RWPE1 (cell line): Measurements from ENCODE around the gene MRPL23.

Source experiments
- CTCF ChIA-PET: fragments of 350-600 bp; sonication (Branson Sonifier 250); formaldehyde crosslinking; extraction: SDS; loops from one replicate; lab custom pipeline; 2021; lab: Yijun Ruan, JAX
- POLR2A ChIA-PET: fragments of 400-600 bp; formaldehyde crosslinking; extraction: SDS; loops from one replicate; lab custom pipeline; 2020; ENCODE audit warnings: antibody characterized with exemption; ENCODE audit not compliant: low non-redundant PET; lab: Yijun Ruan, JAX
- DNase-seq: peaks from one replicate; pipeline ENCODE4 v3.0.0; 2012; ENCODE audit warnings: low spot score
- H3K27ac ChIP-seq: fragments of 450-650 bp; 2 replicates; pipeline ENCODE4 v1.5.1; 2017
- CTCF ChIP-seq: fragments of 450-650 bp; conservative IDR thresholded peaks from 2 replicates; pipeline ENCODE4 v1.5.1; 2017; ENCODE audit warnings: low read depth, mild to moderate bottlenecking

Gene MRPL23

DNA sequence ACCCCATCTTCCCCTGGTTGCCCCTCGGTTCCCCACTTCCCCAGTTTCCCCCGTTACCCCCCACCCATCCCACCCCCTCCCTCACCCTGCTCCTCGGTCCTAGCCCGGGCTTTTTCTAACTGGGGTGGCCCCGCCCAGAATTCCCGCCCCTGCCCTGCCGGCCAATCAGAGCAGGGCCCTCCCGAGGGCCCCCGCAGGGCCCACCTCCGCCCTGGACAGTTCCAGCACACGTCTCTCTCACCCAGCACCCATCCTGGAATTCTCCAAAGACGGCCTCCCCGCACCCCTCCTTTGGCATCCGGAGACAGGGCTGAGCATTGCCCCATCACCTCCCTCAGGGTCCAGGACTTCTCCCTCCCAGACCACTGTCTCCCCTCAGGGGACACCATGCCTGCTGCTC lies 50.6 kb downstream of the MRPL23 start, which contains the start of gene H19:
Gene H19, minus strand, starts transcription at position 88 of the 400 bp plus-strand sequence.
- TF ChIP-seq CTCF, result no peak
- POLR2A ChIA-PET, result no interaction called here
- DNase-seq, result no peak

DNA sequence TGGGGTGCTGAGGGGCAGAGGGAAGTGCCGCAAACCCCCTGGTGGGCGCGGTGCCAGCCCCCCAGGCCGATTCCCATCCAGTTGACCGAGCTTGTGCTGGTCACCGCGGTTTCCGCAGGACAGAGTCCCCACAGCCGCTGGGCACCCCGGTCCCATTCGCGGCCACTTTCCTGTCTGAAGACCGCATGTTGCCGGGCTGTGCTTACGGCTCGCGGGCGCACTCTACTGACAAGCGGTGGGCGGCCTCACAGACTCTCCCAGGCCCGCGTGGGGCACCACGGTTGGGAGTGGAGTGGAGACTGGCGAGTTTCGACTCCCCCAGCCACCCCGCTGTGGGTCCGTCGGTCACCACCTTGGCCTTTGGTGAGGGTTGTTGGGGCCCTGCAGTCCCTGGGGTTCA lies 51.2 kb downstream of the MRPL23 start:
- no peak for TF ChIP-seq CTCF
- CTCF ChIA-PET, result interaction anchor here (0.6 kb wide), 1 partner anchor 118 kb away, joined by 4 read pairs; no protein-coding TSS in a partner anchor
- POLR2A ChIA-PET, result no interaction called here
- no peak overlapping the region for H3K27ac ChIP-seq
- no peak for DNase-seq

More for the DNA sequence above, 50.6 kb downstream of the MRPL23 start, which contains the start of gene H19:
- H3K27ac ChIP-seq, result no peak within 1 kb of the TSS
- CTCF ChIA-PET, result interaction anchor here (0.6 to 1.3 kb wide), 2 partner anchors 115 to 118 kb away, joined by 4 to 13 read pairs; no protein-coding TSS in a partner anchor

- CTCF ChIA-PET, result interaction anchor here (0.6 to 1.1 kb wide), 2 partner anchors 165 to 305 kb away, joined by 3 to 4 read pairs; no protein-coding TSS in a partner anchor
- no peak for TF ChIP-seq CTCF
- no peak for DNase-seq
- H3K27ac ChIP-seq, result no peak overlapping the region
- POLR2A ChIA-PET, result no interaction called here
Measured at GRCh38 chr11:1998861-1999260, 51.7 kb downstream of the MRPL23 start.

GRCh38 chr11:2002042-2002776 lies 55.1 kb downstream of the MRPL23 start:
- no peak for TF ChIP-seq CTCF
- H3K27ac ChIP-seq, result no peak overlapping the region
- DNase-seq, result no peak
- ChIA-PET POLR2A (no interaction called here), CTCF (interaction anchor here (0.6 to 2.8 kb wide), 7 partner anchors 33 to 475 kb away, joined by 3 to 15 read pairs (median 4); partner anchors contain the start of gene SYT8)

DNA sequence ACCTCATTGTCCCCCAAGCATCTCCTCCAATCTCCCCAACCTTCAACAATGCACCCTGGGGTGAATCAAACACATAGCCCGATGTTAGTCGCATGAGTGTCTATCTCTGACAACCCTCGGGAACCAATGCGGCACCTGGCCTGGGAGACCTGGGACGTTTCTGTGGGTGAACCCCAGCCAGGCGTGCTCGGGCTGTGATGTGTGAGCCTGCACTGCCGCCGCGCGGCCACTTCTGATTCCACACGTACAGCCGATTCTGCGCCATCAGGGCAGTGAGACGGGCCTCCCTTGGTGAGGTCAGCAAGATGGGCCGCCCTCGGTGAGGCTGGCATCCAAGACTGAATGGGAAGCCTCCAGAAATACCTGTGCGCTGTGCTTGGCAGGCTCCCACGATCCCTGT lies 55.7 kb downstream of the MRPL23 start:
- ChIA-PET CTCF (interaction anchor here (0.6 to 2.8 kb wide), 5 partner anchors 127 to 475 kb away, joined by 3 to 15 read pairs (median 5); partner anchors contain the start of gene SYT8), POLR2A (interaction anchor here (0.7 kb wide), 1 partner anchor 152 kb away, joined by 3 read pairs; no protein-coding TSS in a partner anchor)
- H3K27ac ChIP-seq, result no peak overlapping the region
- DNase-seq, result no peak
- no peak for TF ChIP-seq CTCF

DNA sequence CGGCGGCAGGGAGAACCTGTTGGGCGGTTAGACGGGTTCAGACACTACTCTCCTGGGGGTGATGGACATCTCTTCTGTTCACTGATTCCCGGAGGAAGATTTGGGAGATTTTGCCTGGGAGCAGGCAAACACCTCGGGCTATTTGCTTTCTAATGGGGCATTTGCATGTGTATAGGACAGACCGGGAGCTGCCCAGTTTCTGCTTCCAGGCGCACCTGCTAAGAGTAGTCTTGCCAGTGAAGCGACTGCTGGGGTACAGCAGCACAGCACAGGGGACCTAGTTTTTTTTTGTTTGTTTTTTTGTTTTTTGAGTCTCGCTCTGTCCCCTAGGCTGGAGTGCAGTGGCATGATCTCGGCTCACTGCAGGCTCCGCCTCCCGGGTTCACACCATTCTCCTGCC lies 57.3 kb downstream of the MRPL23 start:
- no peak overlapping the region for H3K27ac ChIP-seq
- no peak for DNase-seq
- no peak for TF ChIP-seq CTCF
- POLR2A ChIA-PET, result no interaction called here
- CTCF ChIA-PET, result interaction anchor here (0.9 to 1.0 kb wide), 2 partner anchors 122 to 171 kb away, joined by 3 to 4 read pairs; no protein-coding TSS in a partner anchor
